GM19397 (cell line): Measurements from ENCODE around the gene LCMT2.
"Not testable (repeated sequence)": the region's sequence is repeated elsewhere in the genome, so short reads cannot be mapped to it uniquely, and the experiment has no call there.

Source experiments
- ATAC-seq: cut with Tn5 transposase; IDR thresholded peaks from one replicate; pipeline ENCODE4 v1.9.1; 2021; ENCODE audit warnings: mild to moderate bottlenecking, moderate library complexity; ENCODE audit not compliant: unreplicated experiment

Gene LCMT2

DNA sequence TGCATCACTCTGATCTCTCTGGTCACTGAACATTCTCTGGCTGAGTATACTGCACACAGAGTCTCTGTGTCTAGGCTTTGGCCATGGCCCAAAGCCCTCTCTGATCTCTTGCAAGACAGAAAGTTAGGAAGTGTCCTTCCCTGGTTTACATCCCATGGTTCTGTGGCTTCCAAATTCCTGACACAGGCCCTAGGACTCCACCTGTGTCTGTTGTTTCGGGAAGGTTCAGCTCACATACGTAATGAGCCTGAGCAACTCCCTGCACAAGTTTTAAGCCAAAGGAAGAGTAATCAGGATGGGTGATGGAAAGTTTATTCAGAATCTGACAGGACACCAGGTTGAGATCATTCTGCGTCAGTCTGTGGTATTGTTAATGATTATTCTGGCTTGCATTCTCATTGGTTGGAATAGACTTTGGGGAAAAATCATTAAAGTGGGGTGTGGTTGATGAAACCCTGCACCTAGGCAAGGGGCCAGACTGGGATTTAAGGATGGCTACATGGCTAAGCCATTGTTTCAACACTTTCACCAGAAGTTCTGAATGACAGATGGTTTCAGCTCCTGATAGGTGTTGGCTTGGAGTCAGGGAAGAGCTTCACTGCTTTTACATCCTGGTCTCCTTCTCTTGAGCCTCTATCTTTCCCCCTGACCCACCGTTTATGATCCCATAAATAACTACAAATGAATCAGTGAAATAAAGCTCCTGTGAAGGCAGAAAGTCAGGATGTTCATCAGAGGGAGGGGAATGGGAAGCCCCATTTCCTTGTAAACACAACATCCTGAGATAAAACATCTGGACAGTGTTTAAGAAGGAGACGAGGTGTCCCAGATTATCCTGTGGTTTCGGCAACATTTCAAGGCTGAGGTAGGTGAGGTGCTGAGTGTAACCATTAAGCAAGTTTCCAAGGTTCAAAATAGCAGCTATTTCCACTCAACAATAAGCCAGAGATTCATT, 14.1 kb downstream of the LCMT2 start:
- ATAC-seq, result no peak

DNA sequence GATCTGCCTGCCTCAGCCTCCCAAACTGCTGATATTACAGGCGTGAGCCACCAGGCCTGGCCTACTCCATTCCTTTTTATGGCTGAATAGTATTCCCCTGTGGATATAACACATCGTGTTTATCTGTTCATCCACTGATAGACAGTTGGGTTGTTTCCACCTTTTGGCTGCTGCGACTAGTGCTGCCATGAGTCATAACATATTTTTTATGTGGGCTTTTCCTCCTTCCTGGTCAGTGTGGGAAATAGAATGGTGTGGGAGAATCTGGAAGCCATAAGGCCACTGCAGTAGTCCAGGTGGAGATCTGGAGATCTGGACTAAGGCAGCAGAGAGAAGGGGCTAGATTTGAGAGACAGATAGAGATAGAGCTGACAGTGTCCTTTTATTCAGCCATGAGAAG, 16.2 kb downstream of the LCMT2 start:
- ATAC-seq, result no peak

DNA sequence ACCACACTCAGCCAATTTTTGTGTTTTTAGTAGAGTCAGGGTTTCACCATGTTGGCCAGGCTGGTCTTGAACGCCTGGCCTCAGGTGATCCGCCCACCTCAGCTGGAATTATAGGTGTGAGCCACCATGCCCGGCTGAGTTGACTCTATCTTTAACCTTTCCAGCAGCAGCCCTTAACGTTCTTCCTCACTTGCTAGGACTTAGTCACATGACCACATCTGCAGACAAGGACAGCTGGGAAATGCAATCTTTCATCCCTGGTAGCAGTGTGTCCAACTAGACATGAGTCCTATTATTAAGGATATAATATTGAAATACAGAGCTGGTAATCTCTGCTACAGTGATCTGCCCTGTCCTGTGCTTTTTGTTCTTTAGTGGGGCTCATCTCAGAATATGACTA, 18.0 kb downstream of the LCMT2 start:
- ATAC-seq, result no peak

DNA sequence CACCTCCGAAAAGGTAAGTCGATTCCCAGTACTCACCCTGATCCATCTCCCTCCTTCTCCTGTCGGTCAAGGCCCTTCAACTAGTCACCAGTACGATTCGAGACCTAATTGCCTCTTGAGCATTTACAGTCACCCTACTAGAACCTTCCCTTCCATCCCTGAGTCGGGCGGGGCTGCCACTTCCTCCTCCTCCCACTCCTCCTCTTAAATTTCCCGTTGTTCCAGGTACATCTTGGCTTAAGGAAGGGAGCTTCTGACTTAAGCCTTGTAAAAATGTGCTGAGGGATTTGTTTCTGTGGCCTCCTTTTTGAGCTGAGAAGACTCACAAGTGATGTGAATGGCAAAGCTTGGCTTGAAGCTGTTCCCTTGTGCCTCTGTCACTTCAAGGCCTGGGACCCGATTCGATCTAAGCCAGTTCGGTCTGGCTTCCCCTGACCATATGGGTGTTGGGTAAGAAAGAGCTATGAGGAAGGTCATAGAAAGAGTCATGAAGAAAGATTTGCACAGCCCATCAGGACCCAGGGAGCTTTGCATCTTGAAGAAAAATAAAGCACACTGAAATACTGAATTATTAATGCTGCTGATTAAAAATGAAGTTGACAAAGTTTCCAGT, 28.1 kb downstream of the LCMT2 start, which contains the start of gene TGM7:
Gene TGM7, minus strand, starts transcription at position 51 of the 613 bp plus-strand sequence.
- no peak for ATAC-seq

DNA sequence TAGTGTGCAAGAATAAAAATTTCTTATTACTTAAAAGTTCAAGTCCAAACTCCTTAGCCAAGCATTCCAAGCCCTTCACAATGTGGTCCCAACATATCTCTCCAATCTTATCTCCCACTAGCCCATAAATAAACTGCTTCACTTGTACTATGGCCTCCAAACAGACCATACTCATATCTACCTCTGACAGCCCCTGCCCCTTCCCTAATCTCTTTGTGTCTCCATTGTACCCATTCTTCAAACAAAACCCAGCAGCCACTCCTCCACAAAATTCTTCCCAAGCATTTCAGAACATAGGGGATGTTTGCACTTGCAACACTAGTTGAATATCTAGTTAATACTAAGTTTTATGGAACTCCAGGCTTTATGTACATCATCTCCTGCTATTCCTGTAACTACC, 30.5 kb downstream of the LCMT2 start:
- ATAC-seq, result no peak

DNA sequence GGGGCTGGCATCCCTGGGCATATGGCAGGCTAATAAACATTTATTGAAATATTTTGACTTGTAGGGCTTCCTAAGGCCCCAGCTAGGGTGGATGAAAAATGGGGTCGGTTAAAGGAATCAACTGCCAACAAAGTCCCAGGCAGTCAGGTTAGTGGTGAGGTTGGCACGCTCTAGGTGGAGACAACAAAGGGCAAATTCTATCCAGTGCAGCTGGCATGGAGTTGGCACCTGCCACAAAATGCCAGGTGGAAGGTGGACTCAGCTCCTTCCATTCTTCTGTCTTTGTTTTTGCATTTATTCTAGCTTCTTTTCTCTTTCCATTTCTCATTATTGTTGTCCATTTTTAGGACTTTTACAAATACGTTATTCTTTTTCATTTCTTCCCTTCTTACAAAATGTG, 31.0 kb downstream of the LCMT2 start:
- ATAC-seq, result no peak

DNA sequence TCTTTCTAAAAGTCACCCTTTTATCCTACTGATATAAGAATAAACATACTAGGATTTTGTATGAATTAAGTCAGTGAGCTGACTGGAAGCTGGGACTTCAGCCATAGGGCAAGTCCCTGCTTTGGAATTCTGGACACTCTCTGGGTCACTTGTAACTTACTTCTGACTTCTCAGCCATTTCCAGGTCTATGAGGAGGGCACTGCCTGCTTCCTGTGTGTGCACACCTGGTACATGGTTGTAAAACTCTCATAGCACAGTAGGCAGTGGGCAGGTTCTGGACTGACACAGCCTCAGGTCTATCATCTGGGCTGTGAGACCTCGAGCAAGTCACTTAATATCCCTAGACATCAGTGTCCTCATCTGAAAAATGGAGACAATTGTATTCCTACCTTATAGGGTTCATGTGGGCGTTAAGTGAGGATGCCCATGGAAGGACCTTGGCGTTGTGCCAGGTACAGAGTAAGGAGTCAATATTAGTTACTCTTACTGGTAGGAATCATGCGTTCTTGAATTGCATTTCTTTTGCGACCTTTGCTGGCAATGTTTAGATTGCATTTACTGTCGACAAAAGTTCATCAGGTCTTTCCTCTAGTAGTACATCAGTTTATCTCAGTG, 36.2 kb downstream of the LCMT2 start:
- no peak for ATAC-seq

DNA sequence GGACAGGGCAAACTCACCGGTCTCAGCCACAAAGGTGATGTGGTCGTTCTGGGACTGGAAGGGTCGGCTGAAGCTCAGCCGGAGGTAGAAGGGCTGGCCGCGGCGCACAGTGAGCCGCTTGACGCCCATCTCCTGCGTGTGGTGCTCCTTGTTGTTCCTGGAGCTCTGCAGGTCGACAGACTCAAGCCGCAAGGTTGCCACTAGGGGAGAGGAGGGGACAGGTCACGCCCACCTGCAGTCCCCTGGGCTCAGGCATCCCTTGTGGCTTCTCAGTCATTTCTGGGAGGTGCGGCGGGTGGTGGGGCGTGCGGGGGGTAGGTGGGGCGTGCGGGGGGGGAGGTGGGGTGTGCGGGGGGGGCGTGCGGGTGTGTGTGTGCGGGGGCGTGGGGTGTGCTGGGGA, 36.9 kb downstream of the LCMT2 start:
- no peak for ATAC-seq

DNA sequence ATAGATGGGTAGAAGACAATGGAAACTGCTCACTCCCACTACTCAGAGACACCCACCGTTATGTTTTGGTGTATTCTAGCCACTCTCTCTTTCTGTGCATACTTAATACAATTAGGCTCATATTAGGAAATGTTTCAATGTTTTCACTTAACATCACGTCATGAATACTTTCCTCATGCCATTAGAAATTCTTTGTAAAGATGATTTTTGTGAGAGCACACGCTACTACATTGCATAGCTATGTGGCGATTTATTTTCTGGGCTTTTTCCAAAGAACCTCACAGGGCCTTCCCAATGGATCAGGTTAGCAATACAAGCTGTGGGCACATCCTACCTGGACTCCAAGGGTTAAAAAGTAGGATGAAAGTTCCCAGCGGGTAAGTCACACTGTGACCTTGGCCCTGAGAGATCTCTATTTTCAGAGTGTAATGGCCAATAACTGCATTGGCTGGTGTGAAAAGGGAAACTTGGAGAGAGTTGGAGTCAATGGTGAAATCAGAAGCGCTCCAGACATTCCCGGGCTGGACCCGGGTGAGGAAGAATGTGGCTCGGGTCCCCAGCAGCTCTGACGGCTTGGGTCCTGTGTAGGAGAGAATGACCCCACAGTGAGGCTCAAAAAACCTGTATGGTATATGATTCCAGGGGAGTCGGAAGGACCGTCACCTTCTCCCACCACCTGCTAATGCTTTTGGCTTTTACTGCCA, 37.8 kb downstream of the LCMT2 start:
- ATAC-seq, result no peak

DNA sequence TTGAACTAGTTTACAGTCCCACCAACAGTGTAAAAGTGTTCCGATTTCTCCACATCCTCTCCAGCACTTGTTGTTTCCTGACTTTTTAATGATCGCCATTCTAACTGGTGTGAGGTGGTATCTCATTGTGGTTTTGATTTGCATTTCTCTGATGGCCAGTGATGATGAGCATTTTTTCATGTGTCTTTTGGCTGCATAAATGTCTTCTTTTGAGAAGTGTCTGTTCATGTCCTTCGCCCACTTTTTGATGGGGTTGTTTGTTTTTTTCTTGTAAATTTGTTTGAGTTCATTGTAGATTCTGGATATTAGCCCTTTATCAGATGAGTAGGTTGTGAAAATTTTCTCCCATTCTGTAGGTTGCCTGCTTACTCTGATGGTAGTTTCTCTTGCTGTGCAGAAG, 40.7 kb downstream of the LCMT2 start:
- not testable (repeated sequence) for ATAC-seq

DNA sequence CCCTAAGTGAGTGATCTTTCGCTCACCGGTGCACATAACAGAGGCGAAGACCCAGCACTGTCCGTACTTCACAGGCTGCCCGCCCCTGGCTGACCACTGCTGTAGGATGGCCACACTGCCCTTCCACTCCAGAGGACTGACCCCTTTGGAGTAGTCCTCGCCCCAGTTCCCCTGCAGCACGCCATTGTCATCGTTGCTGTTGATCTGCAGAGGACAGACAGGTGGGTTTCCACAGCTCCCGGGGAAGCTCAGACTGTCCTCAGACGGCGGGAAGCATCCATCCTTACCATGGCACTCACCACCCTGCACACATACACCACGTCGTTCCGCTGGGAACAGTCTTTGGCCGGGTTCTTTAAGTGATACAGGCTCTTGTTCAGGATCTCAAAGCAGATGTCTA, 43.1 kb downstream of the LCMT2 start:
- ATAC-seq, result no peak

DNA sequence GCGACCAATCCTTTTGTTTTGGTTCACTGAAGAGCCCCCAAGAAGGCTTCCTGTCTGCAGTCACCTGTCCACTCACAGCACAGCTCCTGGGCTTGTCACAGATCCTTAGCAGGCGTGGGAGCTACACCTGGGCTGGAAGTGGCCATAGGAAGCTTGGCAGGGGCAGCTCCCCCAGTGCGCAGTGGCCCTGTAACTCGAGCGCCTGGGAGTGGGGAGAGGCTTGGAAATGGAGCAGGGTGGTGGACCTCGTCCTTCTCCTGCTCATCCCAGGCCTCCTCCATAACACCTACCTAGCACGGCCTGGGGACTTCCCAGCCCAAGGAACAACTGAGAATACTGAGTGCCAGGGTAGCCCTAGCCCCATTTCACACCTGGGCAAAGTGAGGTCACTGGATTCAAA, 44.3 kb downstream of the LCMT2 start:
- ATAC-seq, result no peak

DNA sequence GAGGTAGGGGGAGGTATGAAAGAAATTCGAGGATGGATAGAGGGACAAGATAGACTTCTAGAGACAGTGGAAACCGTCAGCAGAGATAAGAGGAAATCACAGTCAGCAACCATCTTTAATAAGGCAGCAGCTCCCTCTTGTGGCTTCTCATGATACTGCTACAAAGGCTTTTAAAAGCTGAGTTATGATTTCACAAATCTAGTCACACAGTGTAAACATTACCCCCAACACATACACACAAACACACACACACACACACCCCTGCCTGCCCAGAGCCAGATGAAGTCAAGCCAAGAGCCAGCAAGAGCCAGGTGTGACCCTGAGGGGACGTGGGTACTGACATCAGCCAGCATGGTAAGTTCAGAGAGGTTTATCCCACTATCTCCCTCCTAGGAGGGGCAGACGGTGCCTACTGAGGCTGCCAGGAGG, 44.8 kb downstream of the LCMT2 start:
- no peak for ATAC-seq

DNA sequence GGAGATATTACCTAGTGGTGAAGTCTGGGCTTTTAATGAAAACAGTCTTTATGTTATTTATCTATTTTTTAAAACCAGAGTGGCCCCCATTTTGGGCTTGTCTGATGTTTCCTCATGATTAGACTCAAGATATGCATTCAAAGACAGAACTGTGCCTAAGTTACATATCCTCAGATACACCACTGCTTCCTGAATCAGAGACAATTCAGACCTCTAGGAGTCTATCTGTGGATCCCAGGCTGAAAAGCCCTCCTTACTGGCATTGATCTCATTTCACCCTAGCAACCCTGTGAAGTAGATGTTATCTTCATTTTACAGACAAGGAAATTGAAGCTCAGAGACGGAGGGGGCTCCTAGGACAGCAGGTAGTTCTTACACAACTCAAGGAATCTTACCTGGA, 46.8 kb downstream of the LCMT2 start:
- no peak for ATAC-seq

DNA sequence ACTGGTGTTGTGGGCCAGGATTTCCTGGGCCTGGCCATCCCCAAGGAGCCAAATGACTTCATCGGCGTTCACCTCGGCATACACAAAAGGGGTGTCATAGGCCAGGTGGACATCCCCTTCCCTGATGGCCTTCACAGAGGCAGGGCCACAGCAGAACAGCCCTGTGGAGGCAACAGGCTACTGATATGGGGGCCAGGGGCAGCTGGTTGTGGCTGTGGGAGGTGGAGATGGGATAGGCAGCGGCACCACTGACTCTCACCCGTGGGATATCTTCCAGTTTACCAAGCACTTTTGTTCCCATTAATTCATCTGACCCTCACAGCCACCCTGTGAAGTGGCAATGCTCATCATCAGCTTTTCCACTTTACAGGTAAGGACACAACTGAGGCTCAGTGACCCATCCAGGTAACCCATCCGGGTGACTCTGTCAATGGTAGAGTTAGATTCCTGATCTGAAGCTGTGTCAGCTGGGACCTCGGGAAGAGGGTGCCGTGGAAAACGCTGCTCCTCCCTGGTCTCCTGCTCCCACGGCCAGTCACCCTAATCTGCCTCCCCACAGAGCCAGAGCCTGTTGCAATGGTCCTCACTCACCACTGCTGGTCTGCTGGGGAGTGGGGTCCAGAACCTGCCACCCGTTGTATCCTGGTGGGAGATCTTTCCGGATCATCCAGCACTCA, 48.3 kb downstream of the LCMT2 start:
- no peak for ATAC-seq

DNA sequence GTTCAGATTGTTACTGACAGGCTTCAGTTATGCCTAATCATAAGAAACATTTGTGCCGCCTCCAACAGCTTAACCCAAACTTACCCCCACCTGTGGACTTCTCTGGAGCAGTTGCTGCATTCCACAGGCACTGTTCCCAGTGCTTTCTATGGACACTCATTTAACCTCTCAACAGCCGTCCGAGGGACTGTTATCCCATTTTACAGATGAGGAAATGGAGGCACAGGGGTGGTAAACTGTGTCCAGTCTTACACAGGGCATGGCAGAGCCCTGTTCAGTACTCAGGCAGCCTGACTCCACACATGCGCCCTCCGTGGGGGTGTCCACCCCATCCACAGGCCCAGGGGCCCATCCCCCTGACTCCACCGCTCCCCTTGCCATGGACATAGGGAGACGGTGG, 49.4 kb downstream of the LCMT2 start:
- ATAC-seq, result no peak

DNA sequence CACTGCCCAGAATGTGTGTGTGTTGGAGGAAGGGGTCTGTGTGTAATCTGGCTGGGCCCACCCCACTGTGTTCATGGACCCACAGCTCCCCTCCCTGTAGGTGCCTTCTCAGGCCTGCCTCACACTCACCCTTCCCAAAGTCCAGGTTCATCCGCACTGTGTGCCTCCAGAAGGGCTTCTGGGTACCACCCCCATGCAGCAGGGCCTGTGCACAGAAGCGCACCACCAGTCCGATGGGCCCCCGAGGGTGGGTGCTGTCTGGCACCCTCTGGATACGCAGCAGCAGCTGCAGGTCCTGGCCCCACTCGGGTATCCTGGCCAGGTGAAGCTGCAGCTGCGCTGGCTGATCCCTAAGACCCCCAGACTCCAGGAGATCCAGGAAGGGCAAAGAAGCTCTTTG, 50.9 kb downstream of the LCMT2 start:
- no peak for ATAC-seq

DNA sequence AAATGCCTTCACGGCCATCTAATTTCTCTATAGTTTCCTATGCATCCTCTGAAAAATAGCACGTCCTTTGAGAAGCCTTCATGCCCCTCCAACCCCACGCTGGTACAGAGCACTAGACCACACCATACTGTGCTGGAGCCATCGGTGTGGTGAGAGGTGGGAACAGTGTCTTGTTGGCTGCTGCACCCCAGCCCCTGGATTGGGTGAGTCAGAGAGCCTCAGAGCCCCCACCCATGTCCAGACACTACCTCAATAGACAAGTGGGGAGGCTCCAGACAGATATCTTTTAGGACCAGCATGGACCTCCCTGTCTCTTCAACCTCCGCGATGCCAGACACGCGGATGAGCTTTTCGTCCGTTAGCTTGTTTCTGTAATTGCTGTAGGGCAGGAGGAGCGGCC, 51.5 kb downstream of the LCMT2 start:
- ATAC-seq, result no peak

DNA sequence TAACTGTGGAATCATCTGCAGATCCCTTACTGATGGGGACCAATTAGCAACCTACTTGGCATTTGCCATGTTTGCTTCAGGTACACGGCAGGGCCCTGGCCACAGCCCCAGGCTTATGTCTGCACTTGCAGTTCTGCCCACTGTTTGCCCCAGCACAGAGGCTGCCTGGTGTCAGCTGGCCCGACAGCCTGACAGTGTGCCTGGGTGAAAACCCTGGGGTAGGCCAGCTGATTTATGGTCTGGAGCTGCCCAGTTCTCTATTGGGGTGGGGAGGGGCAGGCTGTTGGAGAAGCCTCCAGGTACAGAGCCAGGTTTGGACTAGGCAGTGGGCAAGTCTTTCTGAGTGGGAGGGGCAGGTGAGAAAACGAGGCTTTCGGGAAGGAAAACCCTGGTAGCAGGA, 52.5 kb downstream of the LCMT2 start:
- no peak for ATAC-seq

DNA sequence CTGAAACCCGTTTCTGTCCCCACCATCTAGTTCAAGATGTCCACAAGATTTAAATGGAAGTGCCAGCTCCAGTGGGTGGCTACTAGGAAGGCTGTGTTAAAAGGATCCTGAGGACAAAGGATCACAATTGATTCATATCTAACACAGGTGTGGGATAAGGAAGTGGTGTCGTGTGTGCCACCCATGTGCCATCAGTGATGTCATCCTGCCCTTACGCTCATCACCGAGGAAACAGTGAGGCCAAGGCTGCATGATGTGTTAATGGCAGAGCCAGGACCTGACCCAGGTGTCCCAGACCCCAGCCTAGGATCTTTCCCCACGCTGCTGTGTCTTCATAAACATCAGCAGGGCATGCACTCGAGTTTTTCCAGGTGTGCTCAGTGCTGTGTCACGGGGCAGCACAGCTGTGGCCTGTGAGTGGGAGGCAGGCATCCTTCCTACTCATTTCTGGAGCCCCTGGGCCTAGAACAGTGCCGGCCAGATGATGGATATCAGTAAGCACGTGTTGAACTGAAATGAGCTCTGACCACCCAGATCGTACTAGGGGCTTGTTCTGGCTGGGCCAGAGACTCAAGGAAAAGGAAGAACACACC, 53.0 kb downstream of the LCMT2 start:
- no peak for ATAC-seq
